ENCODE results near the gene UQCC3.
A peak's percentile ranks its signal among the peaks of the same experiment; 100 is the strongest.

Gene UQCC3

DNA sequence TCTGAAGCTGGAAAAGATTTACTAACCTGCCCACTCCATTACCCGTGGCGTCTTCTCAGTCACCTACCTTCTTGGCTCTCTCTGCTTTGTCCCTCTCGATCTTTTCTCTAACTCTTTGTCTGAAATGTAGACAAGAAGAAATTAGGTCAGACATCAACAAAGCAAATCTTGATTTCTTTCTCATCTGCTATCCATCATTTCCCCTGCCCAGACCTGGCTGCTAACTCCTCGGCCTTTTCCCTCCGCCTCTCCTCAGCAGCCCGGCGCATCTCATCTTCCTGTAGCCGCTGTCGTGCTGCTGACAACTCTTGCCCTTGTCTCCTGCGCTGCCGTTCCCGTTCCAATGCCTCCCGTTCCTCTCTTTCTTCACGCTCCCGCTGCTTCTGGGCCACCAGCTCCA is 6.2 kb downstream of the UQCC3 start:
- TF ChIP-seq, protein P1, sequence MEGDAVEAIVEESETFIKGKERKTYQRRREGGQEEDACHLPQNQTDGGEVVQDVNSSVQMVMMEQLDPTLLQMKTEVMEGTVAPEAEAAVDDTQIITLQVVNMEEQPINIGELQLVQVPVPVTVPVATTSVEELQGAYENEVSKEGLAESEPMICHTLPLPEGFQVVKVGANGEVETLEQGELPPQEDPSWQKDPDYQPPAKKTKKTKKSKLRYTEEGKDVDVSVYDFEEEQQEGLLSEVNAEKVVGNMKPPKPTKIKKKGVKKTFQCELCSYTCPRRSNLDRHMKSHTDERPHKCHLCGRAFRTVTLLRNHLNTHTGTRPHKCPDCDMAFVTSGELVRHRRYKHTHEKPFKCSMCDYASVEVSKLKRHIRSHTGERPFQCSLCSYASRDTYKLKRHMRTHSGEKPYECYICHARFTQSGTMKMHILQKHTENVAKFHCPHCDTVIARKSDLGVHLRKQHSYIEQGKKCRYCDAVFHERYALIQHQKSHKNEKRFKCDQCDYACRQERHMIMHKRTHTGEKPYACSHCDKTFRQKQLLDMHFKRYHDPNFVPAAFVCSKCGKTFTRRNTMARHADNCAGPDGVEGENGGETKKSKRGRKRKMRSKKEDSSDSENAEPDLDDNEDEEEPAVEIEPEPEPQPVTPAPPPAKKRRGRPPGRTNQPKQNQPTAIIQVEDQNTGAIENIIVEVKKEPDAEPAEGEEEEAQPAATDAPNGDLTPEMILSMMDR (IDR thresholded peaks at IDR 0.05; ENCODE audit: extremely low read depth, missing control alignments), result no peak
- DNase-seq (ENCODE audit: low spot score), result no peak

DNA sequence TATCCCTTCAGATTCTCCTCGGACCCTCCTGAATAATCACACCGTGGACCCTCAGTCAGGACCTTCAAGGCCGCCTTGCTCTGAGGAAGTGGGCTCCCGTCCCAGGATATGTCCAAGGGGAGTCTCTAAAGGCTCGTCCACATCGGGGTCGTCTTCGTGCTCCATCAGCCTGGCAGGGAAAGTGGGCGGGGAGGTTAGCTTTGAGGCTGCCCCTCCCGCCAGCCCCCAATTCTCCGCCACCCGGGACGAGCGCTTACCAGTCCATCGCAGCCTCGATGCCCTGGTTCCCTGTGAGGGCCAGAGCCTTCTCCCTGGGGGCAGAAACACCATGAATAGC is 6.9 kb downstream of the UQCC3 start:
- TF ChIP-seq, protein P1 (IDR thresholded peaks at IDR 0.05; ENCODE audit: extremely low read depth, missing control alignments), result no peak
- no peak for DNase-seq (ENCODE audit: low spot score)

DNA sequence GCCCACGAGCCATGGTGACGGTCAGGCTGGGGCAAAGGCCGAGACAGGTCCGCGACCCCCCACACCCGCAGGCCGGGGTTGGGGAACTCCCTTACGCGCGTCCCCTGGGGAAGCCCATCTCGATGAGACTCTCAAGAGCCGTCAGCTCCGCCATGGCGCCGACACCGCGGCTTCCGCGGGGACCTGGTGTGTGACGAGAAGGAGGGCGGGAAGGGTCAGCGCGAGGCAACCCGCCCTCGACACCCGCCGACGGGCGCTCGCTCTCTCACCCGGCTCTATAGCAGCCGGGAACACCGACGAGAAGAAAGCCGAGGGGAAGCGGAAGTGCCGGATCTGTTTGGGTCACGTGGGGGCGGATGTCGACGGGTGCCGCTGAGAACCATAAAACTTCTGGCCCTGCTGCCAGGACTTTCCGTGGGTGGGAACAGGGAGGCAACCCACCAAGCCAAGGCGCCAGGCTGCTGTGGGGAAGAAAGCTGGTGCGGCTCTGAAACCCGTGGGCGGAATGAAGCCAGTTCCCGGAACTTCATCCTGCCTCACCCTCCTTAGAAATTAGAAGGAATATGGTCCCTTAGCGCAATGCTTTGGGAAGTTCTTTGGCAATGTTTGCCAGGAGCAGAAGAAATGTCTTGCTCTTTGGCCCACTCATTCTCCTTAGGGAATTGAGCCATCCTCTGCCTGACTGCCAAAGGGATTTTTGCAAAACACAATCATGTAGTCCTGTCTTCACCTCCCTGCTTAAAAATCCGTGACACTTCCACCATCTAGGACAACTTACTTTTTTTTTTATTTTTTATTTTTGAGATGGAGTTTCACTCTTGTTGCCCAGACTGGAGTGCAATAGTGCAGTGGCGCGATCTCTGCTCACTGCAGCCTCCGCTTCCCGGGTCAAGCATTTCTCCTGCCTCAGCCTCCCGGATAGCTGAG is 7.6 kb downstream of the UQCC3 start, which contains the start of gene UBXN1:
UBXN1 (minus strand) TSS at position 304 of the 927 bp plus-strand sequence; CDS start at position 154, 150 bp downstream.
- DNase-seq (ENCODE audit: low spot score), result peak; percentile 92

DNA sequence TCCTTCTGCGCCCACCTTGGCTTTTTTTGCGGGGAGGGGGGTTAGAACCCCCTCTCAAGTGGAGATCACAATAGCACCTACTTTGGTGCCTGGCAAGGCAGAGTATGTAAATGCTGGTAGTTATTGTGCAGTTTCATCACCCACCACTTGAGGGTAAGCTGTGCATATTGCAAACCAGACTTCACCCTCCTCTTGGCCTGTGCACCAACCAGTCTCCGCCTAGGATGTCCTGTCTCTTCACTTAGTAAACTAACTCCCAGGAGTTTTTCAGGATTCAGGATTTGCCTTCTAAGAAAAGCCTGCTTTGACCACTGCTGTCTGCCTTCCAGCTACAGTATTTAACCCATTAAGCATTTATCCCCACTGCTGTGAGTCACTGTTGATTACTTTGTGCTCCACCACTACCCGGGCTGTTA is 9.4 kb downstream of the UQCC3 start:
- TF ChIP-seq, protein P1 (IDR thresholded peaks at IDR 0.05; ENCODE audit: extremely low read depth, missing control alignments), result peak; percentile 38
- DNase-seq (ENCODE audit: low spot score), result peak; percentile 73

More for the DNA sequence above, 7.6 kb downstream of the UQCC3 start, which contains the start of gene UBXN1:
- TF ChIP-seq, protein P1 (IDR thresholded peaks at IDR 0.05; ENCODE audit: extremely low read depth, missing control alignments), result no peak

DNA sequence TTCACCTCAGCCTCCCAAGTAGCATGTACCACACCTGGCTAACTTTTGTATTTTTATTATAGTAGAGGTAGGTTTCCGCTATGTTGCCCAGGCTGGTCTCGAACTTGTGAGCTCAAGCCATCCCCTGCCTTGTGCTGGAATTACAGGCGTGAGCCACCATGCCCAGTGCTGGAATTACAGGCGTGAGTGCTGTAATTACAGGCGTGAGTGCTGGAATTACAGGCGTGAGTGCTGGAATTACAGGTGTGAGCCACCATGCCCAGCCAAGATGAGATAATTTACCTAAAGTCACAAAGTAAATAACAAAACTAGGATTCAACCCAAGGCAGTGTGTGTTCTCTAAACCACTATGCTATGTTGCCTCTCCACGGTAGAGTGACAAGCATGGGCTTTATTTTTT is 11.0 kb downstream of the UQCC3 start:
- DNase-seq (ENCODE audit: low spot score), result no peak
- TF ChIP-seq, protein P1 (IDR thresholded peaks at IDR 0.05; ENCODE audit: extremely low read depth, missing control alignments), result no peak

DNA sequence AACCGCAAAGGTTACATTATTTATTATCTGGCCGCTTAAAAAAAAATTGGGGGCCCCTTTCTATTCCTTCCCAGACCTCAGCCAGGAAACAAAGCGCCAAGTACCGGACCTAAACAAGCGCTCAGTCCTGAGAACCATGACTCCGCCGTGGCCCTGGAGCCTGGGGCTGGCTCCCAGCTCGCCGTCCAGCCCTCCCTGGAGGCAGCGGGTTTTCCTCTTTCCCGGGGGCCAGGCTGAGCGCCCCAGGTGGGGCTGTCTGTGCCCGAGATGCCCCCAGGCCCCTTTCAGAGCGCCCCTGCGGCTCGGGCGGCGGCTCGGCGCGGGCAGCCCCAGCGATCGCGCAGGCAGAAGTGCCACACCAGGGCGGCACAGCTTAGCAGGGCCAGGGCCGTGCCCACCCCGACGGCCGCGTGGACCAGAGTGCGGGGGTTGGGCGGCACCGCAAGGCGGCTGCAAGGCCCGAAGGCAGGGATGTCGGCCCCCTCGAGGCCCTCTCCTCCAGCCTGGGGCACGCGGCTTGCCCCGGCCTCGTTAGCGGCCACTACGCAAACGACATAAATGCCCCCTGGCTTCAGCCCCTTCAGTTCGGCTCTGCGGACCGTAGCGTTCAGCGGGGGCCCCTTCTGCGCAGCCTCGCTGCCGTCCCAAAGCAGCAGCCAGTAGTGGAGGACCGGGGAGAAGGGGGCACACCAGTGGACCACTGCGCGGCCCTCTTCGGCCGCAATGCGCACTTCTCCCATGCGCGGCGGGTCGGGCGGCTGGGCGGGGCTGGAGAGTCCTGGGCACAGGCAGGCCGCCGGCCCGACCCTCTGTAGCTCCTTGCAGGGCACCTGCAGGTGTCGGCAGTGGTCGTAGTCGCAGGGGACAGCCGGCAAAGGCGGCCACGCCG is 16.3 kb downstream of the UQCC3 start:
- TF ChIP-seq, protein P1 (IDR thresholded peaks at IDR 0.05; ENCODE audit: extremely low read depth, missing control alignments), result no peak
- DNase-seq (ENCODE audit: low spot score), result no peak
